Stimulated activated CD8-positive, alpha-beta memory T cell treated with anti-CD3 and anti-CD28 coated beads, Interleukin-12 subunit alpha, Interleukin-12 subunit beta, amount 100 ng/mL, for 24 hours (primary cell): ENCODE results near the gene NANOS3.
A peak's percentile ranks its signal among the peaks of the same experiment; 100 is the strongest.

Source experiments
- DNase-seq: peaks from one replicate; pipeline ENCODE4 v3.0.0-alpha.2; 2020; ENCODE audit errors: extremely low read depth

Gene NANOS3

DNA sequence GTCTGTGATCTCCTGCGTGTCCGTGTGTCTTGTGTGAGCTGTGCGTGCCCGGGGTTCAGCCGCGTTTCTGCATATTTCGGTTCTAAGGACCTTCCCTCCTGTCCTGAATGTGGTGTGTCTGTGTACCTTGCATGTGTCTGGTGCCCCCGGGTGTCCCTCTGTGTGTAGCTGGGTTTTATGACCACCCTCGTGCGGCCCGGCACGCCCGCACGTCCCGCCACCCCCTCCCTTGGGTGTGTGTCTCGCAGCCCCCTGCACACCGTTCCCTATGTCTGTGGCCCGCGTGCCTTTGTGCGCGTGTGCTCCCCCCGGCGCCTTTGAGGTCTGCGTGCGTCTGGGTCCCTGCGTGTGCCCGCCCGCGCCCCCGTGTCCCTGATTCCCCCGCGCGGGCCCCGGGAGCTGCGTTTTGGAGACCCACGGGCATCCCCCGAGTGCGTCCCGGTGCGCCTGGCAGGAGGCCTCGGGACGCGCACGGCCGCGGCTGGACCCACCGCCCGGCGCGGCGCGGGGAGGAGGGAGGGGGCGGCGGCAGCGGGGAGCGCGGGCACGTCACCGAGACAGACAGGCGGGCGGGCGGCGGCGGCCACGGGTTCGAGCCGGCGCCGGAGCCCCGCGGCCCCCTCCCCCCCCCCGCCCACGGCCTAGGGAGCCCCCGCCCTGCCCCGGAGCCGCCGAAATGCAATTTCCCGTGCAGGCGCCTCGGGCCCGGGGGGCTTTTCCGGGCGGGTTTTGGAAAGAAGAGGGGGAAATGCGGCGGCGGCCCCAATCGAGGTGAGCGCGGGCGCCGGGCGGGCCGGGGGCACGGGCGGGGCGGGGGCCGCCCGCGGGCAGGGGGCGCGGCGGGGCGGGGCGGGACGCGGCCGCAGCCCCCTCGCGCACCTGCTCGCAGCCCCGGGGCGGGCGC lies 12.0 kb upstream of the NANOS3 start:
- no peak for DNase-seq

- no peak for DNase-seq
Observed at GRCh38 chr19:13865571-13866462, 11.1 kb upstream of the NANOS3 start.

DNA sequence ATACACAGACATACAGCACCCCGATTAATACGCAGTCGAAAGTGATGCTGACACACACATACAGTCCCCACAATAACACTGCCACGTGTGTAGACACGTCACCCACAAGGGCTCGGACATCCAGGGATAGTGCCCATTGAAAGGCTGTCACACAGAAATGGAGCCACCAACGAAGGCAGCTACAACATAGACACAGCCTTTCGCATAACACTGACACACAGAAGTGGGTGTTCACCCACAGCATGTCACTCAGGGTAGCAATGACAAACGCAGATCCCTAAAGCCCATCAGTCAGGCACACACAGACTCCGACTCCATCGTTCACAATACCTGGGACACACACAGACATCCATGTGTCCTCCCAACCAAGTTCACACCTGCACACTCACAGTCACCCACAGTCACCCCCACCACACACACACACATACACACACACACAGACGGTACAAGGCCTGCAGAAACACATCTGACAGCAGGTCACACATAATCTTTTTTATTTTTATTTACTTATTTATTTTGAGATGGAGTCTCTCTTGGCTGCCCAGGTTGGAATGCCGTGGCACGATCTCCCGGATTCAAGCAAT lies 10.4 kb upstream of the NANOS3 start:
- DNase-seq: no peak

DNA sequence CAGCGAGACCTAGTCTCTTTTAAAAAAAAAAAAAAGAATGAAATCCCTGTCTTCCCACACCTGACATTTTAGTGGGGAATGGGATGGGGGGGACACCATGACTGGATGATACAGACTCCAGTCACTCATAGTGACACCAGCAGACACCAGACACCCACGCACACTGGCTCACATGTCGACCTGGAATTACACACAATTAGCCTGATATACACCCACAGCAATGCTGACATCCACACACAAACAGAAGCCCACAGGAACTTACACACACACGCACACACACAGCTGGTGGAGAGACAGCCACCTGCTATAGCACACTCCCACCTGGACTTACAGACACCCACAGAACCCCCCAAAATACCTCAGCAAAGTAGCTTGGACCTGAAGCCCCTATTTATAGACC lies 8.3 kb upstream of the NANOS3 start:
- no peak for DNase-seq

DNA sequence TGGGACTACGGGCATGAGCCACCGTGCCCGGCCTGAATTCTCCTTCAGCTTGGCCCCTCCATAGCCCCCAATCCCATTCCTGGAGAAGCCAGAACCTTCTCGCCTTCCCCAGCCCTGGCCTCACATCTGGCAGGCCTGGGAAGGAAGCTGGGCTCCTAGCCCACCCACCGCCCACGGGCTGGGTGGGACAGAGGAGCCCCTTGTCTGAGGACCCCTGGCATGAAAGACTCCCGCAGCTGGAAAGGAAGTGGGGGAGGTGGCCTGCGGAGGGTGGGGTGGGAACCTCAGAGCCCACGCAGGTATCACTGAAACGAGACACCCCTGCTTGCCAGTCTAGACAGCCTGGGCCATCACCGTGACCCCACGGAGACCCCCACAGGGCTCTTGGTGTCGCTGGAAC lies 7.7 kb upstream of the NANOS3 start:
- DNase-seq: no peak

GRCh38 chr19:13870873-13871272 lies 6.1 kb upstream of the NANOS3 start:
- no peak for DNase-seq

DNA sequence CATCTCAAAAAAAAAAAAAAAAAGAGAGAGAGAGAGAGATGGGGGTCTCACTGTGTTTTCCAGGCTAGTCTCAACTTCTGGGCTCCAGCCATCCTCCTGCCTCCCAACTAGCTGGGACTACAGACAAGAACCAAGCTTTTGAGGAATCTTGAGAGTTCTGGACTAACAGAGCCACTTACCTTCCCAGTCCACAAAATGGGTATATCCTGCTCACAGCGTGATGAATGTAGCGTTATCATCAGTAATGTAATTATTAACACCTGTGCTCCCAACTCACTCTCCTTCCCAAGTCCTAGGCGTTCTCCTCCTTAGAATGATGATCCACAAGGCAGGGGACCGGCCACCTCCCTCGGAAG lies 4.6 kb upstream of the NANOS3 start:
- DNase-seq: no peak

- no peak for DNase-seq
Observed at GRCh38 chr19:13872695-13873389, 4.1 kb upstream of the NANOS3 start.

DNA sequence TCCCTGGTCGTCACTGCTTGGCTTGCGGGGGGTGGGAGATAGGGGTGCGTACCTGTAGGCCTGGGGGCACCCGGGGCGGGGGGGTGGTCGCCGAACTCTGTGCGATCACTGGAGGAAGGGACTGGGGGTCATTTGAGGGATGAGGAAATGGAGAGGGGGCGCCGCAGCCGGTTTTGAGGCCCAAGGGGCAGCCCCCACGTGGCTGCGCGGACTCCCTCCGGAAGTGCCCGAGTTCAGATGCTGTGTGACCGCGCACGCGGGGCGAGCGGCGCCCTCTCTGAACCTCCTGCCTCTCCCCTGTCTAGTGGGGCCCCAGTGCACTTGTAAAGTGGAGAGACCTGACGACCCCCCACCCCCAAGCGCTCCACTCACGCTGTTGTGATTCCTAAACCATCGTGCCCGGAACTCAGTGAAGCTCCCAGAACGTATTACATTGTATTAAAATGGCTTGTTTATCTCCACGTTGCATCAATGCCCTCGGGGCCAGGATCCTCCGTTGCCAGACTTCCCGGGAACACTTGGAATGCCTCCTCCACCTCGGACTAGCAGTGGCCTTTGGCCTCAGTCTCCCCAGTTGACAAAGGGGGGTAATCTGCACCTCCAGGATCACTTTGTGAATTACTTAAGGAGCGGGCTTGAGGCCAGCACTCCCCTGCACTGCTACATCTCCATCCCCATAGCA lies 3.0 kb upstream of the NANOS3 start:
- no peak for DNase-seq

- no peak for DNase-seq
Observed at GRCh38 chr19:13875824-13876223, 1.1 kb upstream of the NANOS3 start.

DNA sequence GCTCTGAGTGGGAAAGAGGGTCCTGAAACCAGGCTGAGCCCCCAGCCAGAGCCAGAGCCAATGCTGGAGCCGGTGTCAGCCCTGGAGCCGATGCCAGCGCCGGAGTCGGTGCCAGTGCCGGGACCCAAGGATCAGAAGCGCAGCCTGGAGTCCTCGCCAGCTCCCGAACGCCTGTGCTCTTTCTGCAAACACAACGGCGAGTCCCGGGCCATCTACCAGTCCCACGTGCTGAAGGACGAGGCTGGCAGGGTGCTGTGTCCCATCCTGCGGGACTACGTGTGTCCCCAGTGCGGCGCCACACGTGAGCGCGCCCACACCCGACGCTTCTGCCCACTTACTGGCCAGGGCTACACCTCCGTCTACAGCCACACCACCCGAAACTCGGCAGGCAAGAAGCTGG lies 369 bp downstream of the NANOS3 start:
- no peak for DNase-seq

DNA sequence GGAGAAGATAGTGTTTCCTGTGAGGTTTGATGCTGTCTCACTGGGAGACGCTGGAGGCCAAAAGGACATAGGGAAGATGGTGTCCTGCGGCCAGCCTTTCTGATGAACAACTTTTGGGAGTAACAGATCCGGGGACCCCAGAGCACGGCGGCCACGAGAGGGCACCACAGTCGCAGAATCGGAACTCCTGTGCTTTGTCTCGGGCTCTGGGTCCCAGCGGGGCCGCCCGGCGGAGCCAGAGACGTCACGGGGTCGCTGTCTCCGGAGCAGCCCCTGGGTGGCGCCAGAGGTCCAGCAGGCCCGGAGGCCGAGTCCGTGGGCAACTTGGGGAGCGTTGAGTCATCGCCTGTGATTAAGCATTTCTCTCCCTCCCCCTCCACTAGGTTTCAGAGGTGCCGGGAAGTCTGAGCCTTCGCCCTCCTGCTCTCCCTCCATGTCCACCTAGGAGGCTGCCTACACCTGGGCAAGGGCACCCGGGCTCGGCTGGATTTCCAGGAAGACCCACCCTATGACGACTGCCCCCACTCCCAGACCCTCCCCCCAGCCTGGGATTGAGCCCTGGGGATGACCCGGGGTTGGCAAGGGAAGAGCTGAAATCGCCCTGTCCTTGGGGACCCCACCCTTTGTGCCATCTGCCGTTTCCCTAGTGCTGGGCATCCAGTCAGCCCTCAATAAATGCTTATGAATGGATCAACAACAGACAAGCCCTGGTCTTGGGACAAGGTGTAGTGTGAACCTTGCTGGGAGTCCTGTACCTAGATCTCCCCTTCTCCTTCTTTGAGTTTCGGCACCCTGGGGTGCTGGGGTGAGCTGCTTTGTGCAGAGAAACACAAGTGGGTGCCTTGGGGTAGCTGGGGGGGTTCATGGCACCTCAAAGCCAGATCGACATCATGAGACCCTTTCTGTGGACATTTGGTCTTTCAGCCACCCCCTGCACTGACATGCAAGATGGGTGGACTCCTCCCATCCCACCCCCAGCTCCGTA lies 3.4 kb downstream of the NANOS3 start:
- DNase-seq: peak; percentile 93

DNA sequence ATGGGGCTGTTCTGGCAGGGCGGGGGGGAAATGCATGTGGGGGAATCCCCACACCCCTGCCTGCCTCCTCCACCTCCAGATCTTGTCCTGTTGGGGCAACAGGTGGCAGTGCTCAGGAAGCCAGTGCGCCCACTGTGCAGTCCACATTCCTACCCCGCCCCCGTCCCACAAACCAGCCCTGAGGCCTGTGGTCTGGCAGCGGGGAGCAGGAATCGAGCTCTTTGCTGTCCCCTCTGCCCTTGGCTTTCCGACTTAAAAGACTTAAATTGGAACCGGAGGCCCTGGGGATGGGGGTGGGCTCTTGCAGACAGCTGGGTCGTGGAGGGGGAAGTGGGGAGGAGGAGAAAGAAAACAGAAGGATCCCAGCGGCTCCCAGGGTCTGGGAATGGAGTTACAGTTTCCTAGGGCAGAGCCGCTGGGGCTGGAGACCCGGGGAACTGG lies 4.3 kb downstream of the NANOS3 start:
- DNase-seq: no peak

GRCh38 chr19:13881692-13882418 lies 4.9 kb downstream of the NANOS3 start:
- no peak for DNase-seq

DNA sequence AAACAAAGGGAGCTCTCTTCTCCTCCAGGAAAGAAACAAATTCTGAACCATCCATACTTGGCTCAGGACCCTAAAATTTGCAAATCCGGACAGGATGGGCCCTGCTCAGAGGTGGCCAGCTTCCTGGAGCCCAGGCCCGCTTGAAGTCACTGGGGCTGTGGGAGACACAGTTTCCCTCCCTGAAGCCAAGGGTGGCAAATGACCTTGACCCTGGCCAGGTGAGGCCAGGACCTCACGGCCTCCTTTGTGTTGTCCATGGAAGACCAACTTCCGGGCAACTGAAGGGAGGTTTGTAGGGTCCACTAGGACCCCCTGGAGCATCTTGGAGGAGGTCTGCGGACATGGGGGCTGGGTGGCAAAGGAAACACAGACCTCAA lies 5.5 kb downstream of the NANOS3 start:
- DNase-seq: no peak

DNA sequence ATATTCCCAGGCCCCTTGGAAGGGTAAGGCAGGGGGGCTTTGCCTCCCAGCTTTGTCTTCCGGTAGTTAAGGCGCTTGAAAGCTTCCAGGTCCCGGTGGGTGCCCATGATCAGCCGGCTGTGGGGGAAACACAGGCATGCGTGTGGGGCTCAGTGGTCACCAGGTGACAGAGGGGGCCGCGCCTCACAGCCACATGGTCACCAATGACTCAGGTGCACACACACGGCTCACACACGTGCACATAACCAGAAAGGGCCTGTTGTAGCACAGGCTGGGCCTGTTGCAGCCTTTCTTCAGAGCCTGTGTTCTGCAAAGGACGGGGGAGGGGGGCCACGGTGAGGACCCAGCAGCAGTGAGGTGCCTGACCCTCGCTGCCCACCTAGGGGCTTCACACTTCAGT lies 5.9 kb downstream of the NANOS3 start:
- no peak for DNase-seq

- no peak for DNase-seq
Observed at GRCh38 chr19:13883516-13884064, 6.7 kb downstream of the NANOS3 start.

DNA sequence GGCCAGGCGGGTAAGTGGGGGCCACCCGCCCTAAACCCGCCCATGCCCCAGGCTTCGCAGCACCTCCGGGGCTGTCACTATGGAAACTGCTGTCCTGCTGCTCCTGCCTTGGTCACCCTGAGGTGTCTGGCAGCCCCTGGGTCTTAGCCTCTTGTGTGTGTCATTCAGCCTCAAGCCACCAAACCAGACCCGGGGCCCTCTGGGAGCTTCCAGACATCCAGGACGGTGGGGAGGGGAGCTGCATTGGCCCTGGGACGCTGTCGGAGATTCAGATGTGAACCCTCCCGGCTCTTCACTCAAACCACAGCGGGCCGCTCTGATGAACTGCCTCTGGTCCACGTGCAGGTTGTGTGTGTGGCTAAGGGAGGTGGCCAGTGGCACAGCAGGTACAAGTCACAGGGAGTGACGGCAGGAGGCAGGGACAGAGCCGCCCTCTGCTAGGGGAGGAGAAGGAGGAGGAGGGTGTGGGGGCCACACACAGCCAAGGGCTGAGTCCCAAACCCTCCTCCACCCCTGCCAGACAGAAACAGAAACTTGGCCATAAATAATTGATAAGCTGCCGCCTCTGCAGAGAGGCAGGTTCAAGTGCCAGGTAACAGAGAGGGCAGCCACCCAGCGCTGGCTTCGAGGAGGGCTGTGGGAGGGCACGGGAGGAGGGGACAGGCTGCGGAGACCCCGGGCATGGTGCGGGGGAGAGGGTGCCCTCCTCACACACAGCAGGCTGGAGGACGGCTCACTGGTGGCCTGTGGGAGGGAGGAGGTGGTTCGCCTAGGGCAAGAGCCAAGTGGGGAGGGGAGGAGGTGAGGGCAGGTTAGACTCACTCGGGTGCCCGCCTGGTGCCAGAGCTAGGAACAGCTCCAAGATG lies 8.0 kb downstream of the NANOS3 start:
- no peak for DNase-seq
